ENCODE results near the gene KCNJ12. TPM values are rescaled to one million over a fixed set of nuclear protein-coding genes. Genes with fewer than 3 reads are reported as not detected.
"Not testable (repeated sequence)": the region's sequence is repeated elsewhere in the genome, so short reads cannot be mapped to it uniquely, and the experiment has no call there.

The KCNJ12 gene
- total RNA-seq, 1 donor = 14.5 TPM

- DNase-seq (ENCODE audit: low read depth in 2 of 3, low spot score in 2 of 3) = no peak
Observed at GRCh38 chr17:21381076-21381706, 5.0 kb downstream of the KCNJ12 start.

GRCh38 chr17:21382560-21383495 lies 6.7 kb downstream of the KCNJ12 start:
- DNase-seq (ENCODE audit: low read depth in 2 of 3, low spot score in 2 of 3) = no peak

GRCh38 chr17:21385281-21385845 lies 9.2 kb downstream of the KCNJ12 start:
- DNase-seq (ENCODE audit: low read depth in 2 of 3, low spot score in 2 of 3) = no peak

- DNase-seq (ENCODE audit: low read depth in 2 of 3, low spot score in 2 of 3) = no peak
Observed at GRCh38 chr17:21387616-21388015, 11.5 kb downstream of the KCNJ12 start.

- DNase-seq (ENCODE audit: low read depth in 2 of 3, low spot score in 2 of 3) = no peak
Observed at GRCh38 chr17:21388066-21388465, 11.9 kb downstream of the KCNJ12 start.

GRCh38 chr17:21388944-21389343 lies 12.8 kb downstream of the KCNJ12 start:
- no peak for DNase-seq (ENCODE audit: low read depth in 2 of 3, low spot score in 2 of 3)

- DNase-seq (ENCODE audit: low read depth in 2 of 3, low spot score in 2 of 3) = peak in 2 of 3 donors; percentile 50 to 67
Observed at GRCh38 chr17:21389394-21389793, 13.2 kb downstream of the KCNJ12 start.

GRCh38 chr17:21390294-21390693 lies 14.1 kb downstream of the KCNJ12 start:
- DNase-seq (ENCODE audit: low read depth in 2 of 3, low spot score in 2 of 3) = no peak

GRCh38 chr17:21392266-21392665 lies 16.1 kb downstream of the KCNJ12 start:
- no peak for DNase-seq (ENCODE audit: low read depth in 2 of 3, low spot score in 2 of 3)

GRCh38 chr17:21394265-21394664 lies 18.1 kb downstream of the KCNJ12 start:
- DNase-seq (ENCODE audit: low read depth in 2 of 3, low spot score in 2 of 3) = no peak

GRCh38 chr17:21395764-21396163 lies 19.6 kb downstream of the KCNJ12 start:
- DNase-seq (ENCODE audit: low read depth in 2 of 3, low spot score in 2 of 3) = no peak

- no peak for DNase-seq (ENCODE audit: low read depth in 2 of 3, low spot score in 2 of 3)
Observed at GRCh38 chr17:21396237-21396636, 20.1 kb downstream of the KCNJ12 start.

GRCh38 chr17:21397341-21398190 lies 21.4 kb downstream of the KCNJ12 start:
- DNase-seq (ENCODE audit: low read depth in 2 of 3, low spot score in 2 of 3) = no peak

- no peak for DNase-seq (ENCODE audit: low read depth in 2 of 3, low spot score in 2 of 3)
Observed at GRCh38 chr17:21399474-21400186, 23.5 kb downstream of the KCNJ12 start.

GRCh38 chr17:21400187-21400569 lies 24.0 kb downstream of the KCNJ12 start:
- not testable (repeated sequence) for DNase-seq (ENCODE audit: low read depth in 2 of 3, low spot score in 2 of 3)

- DNase-seq (ENCODE audit: low read depth in 2 of 3, low spot score in 2 of 3) = no peak
Observed at GRCh38 chr17:21400816-21401593, 24.8 kb downstream of the KCNJ12 start.

GRCh38 chr17:21402166-21402571 lies 26.0 kb downstream of the KCNJ12 start:
- peak in 1 of 3 donors; percentile 15 for DNase-seq (ENCODE audit: low read depth in 2 of 3, low spot score in 2 of 3)

- DNase-seq (ENCODE audit: low read depth in 2 of 3, low spot score in 2 of 3) = not testable (repeated sequence)
Observed at GRCh38 chr17:21402926-21403325, 26.8 kb downstream of the KCNJ12 start.

- DNase-seq (ENCODE audit: low read depth in 2 of 3, low spot score in 2 of 3) = not testable (repeated sequence)
Observed at GRCh38 chr17:21404106-21404505, 27.9 kb downstream of the KCNJ12 start.

Data from hematopoietic multipotent progenitor cell (in vitro differentiated cells).